Lower lobe of right lung (tissue), 2 donors: ENCODE results near the gene FZD4. TPM values are rescaled to one million over a fixed set of nuclear protein-coding genes. Genes with fewer than 3 reads are reported as not detected.

Source experiments
- ATAC-seq, 2 donors: fragments of 200-7000 bp; cut with Tn5 transposase; one replicate each; pipeline ENCODE4 v1.9.1; 2020 to 2022; ENCODE audit warnings: mild to moderate bottlenecking in 2 of 2, moderate library complexity in 2 of 2
- DNase-seq: peaks from one replicate; pipeline ENCODE4 v3.0.0-alpha.2; 2020
- H3K27ac ChIP-seq: fragments of 200-600 bp; one replicate; pipeline ENCODE4 v1.8.0; 2022
- H3K27me3 ChIP-seq: fragments of 200-600 bp; one replicate; pipeline ENCODE4 v1.8.0; 2022; ENCODE audit warnings: low read depth
- H3K36me3 ChIP-seq: fragments of 200-600 bp; one replicate; pipeline ENCODE4 v1.8.0; 2022; ENCODE audit warnings: mild to moderate bottlenecking
- H3K4me1 ChIP-seq: fragments of 200-600 bp; one replicate; pipeline ENCODE4 v1.8.0; 2022
- H3K4me3 ChIP-seq: fragments of 200-600 bp; one replicate; pipeline ENCODE4 v1.8.0; 2022; ENCODE audit warnings: mild to moderate bottlenecking
- H3K9me3 ChIP-seq: fragments of 200-600 bp; one replicate; pipeline ENCODE4 v1.8.0; 2022
- intact Hi-C: fragments of 100-400 bp; cut with DNase I; formaldehyde crosslinking; loops from one replicate; pipeline ENCODE4 v1.11.0; 2022
- total RNA-seq: library from RNA; stranded (reverse); fragmentation: NEBNext Ultra II Directional; extraction: Animal tissue kit (Norgen Biotek cat#: 25700); gene quantifications from one replicate; pipeline ENCODE4 v1.2.1, GENCODE V29; 2021
- TF ChIP-seq, protein P1 (sequence below): fragments of 200-600 bp; IDR thresholded peaks from one replicate; pipeline ENCODE4 v1.8.0; 2022; ENCODE audit warnings: antibody characterized with exemption, mild to moderate bottlenecking
- donor health status: DM: no; HTN: yes; CAD: no; lungs with severe emphysema.

Gene FZD4
- total RNA-seq, 1 donor from 2014 or later: 51.1 TPM

DNA sequence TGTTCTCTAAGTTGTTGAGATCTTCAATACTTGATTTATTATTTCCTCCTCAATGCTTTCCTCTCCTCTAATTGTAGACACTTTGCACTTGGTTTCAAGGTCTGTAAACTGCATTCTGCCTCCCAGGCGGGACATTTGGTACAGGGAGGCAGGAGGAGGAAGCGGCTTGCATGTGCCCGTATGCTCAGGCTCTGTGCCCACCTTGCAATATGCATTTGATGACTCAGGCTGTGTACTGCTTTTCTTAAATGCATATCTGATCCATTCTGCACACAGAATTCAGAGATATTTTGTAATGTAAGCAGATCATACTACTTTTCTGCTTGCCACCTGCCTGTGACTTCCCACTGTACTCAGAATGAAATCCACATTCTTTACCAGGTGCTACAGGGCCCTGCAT lies 55.0 kb downstream of the FZD4 start:
- no peaks in the 10 kb centered on the region for H3K9me3 ChIP-seq
- no peak overlapping the region for H3K27ac ChIP-seq
- no peak for ATAC-seq
- intact Hi-C loops: no loop called here
- TF ChIP-seq, protein P1, sequence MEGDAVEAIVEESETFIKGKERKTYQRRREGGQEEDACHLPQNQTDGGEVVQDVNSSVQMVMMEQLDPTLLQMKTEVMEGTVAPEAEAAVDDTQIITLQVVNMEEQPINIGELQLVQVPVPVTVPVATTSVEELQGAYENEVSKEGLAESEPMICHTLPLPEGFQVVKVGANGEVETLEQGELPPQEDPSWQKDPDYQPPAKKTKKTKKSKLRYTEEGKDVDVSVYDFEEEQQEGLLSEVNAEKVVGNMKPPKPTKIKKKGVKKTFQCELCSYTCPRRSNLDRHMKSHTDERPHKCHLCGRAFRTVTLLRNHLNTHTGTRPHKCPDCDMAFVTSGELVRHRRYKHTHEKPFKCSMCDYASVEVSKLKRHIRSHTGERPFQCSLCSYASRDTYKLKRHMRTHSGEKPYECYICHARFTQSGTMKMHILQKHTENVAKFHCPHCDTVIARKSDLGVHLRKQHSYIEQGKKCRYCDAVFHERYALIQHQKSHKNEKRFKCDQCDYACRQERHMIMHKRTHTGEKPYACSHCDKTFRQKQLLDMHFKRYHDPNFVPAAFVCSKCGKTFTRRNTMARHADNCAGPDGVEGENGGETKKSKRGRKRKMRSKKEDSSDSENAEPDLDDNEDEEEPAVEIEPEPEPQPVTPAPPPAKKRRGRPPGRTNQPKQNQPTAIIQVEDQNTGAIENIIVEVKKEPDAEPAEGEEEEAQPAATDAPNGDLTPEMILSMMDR: no peak
- H3K36me3 ChIP-seq: no peaks in the 10 kb centered on the region
- no peaks in the 10 kb centered on the region for H3K27me3 ChIP-seq
- H3K4me3 ChIP-seq: no peak overlapping the region
- no peak for DNase-seq
- H3K4me1 ChIP-seq: no peaks in the 10 kb centered on the region

DNA sequence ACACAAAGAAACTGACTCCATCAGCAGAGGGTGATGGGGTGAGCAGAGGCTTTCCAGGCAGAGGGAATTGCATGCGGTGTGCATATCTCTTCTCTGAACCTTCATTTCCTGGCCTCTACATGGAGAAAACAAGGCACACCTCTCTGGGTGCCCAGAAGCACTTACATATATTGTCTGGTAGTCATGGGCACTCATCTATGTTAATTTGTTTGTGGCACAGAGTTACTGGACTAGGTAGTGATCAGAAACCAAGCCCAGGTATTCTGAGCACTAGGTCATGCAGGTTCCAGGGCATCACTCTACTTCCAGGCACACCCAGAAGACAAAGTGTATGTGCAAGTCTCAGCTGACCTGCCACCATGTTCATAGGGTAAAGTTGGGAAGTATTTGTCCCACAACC lies 56.5 kb downstream of the FZD4 start:
- no peak overlapping the region for H3K27ac ChIP-seq
- intact Hi-C loops: no loop called here
- DNase-seq (no peak), ATAC-seq (no peak)
- H3K36me3 ChIP-seq: no peaks in the 10 kb centered on the region
- no peaks in the 10 kb centered on the region for H3K4me1 ChIP-seq
- TF ChIP-seq, protein P1: no peak
- H3K9me3 ChIP-seq: no peaks in the 10 kb centered on the region
- no peak overlapping the region for H3K4me3 ChIP-seq
- H3K27me3 ChIP-seq: no peaks in the 10 kb centered on the region

DNA sequence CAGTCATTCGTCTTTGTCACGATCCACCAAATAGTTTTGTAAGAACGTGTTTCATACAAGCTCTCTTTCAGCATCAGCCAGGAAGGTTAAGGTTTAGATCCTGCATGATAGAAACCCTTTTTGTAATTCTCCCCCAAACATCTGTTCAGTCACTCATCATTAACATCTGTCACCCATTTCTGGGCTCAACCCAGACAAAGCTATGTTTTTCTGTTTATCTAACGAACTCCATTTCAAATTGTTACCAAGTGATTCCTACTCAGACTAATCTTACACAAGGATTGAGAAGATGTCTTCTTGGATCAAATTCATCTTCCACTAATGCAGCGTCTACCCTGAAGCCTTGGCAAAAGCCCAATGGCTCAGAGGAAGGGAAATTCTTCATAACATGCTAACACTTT lies 58.8 kb downstream of the FZD4 start:
- Histone ChIP-seq H3K9me3 (no peaks in the 10 kb centered on the region), H3K4me3 (no peak overlapping the region), H3K4me1 (no peaks in the 10 kb centered on the region), H3K27ac (no peak overlapping the region), H3K27me3 (no peaks in the 10 kb centered on the region), H3K36me3 (no peaks in the 10 kb centered on the region)
- ATAC-seq: no peak
- TF ChIP-seq, protein P1: no peak
- DNase-seq: no peak
- intact Hi-C loops: no loop called here

Other genes starting within 250 kb of the FZD4 start
- gene PRSS23, start 154.9 kb downstream of the FZD4 start, total RNA-seq: 40.3 TPM
- gene TMEM135, start 82.5 kb upstream of the FZD4 start, total RNA-seq: 22.3 TPM